HepG2 (cell line): ENCODE results near the gene DNAJC13. TPM values are rescaled to one million over a fixed set of nuclear protein-coding genes. Genes with fewer than 3 reads are reported as not detected.

ENCODE experiments used
- ATAC-seq: fragments of 200-7000 bp; cut with Tn5 transposase; 3 replicates; pipeline ENCODE4 v1.9.1; 2020; ENCODE audit warnings: mild to moderate bottlenecking, moderate library complexity
- BruUV-seq: library from RNA; stranded (reverse); fragments of 400-500 nt; replicated peaks from 2 replicates; lab custom pipeline; 2021; lab: Mats Ljungman, UMichigan
- CTCF ChIA-PET: fragments of 300-600 bp; formaldehyde crosslinking; extraction: SDS; loops from one replicate; lab custom pipeline; 2021; ENCODE audit warnings: low total read pairs, inconsistent platforms, low intra/inter-chr PET ratio; lab: Yijun Ruan, JAX
- POLR2A ChIA-PET: fragments of 350-600 bp; sonication (Branson Sonifier 250); formaldehyde crosslinking; loops from one replicate; lab custom pipeline; 2020; ENCODE audit warnings: antibody characterized with exemption, inconsistent platforms; lab: Yijun Ruan, JAX
- DNase-seq: peaks from one replicate; pipeline ENCODE4 v3.0.0-alpha.2; 2015; ENCODE audit warnings: low spot score
- FAIRE-seq: peaks from 3 replicates; lab custom pipeline; 2011; peaks lifted over from hg19 to GRCh38; lab: Jason Lieb, UNC
- H2AFZ ChIP-seq: one replicate; pipeline ENCODE4 v1.6.1; 2011; ENCODE audit warnings: low read length, inconsistent platforms
- H3K27ac ChIP-seq: fragments of 300-600 bp; 3 replicates; pipeline ENCODE4 v1.8.0; 2011; ENCODE audit warnings: mixed run types, mild to moderate bottlenecking, mixed read lengths, low read length, inconsistent platforms; ENCODE audit not compliant: insufficient read depth; ENCODE audit errors: extremely low read length
- H3K27me3 ChIP-seq, 2 experiments: fragments of 200-600 bp in 1 of 2; 2 replicates in 1 of 2; 3 replicates in 1 of 2; pipeline versions ENCODE4 v1.6.0 to v1.8.0; 2011; ENCODE audit warnings: low read length in 2 of 2, mild to moderate bottlenecking in 2 of 2, moderate library complexity in 2 of 2, inconsistent platforms in 1 of 2; ENCODE audit not compliant: insufficient read depth in 2 of 2, control insufficient read depth in 1 of 2
- H3K36me3 ChIP-seq, 2 experiments: fragments of 200-600 bp in 1 of 2; replicated peaks in 1 of 2; 2 replicates in 1 of 2; 3 replicates in 1 of 2; pipeline versions ENCODE4 v1.5.1 to v1.8.0; 2011; ENCODE audit warnings: low read length in 2 of 2, inconsistent platforms in 1 of 2; ENCODE audit not compliant: insufficient read depth in 2 of 2, control insufficient read depth in 1 of 2
- H3K4me1 ChIP-seq: 2 replicates; pipeline ENCODE4 v1.5.1; 2012; ENCODE audit warnings: low read length, inconsistent platforms; ENCODE audit not compliant: insufficient read depth
- H3K4me2 ChIP-seq: 2 replicates; pipeline ENCODE4 v1.6.0; 2011; ENCODE audit warnings: low read depth, low read length, inconsistent platforms
- H3K4me3 ChIP-seq, 3 experiments: fragments of 200-600 bp in 1 of 3; sonication (generic), shearing (Covaris generic) in 1 of 3; replicated peaks in 1 of 3; 2 replicates each; pipeline ENCODE4 v1.5.1; 2011 to 2016; ENCODE audit warnings: low read length in 3 of 3, inconsistent platforms in 2 of 3, low read depth in 2 of 3, mild to moderate bottlenecking in 2 of 3, control low read depth in 1 of 3, mixed read lengths in 1 of 3; ENCODE audit not compliant: insufficient read depth in 1 of 3
- H3K79me2 ChIP-seq: one replicate; pipeline ENCODE4 v1.6.1; 2011; ENCODE audit warnings: low read length, inconsistent platforms; ENCODE audit not compliant: insufficient read depth
- H3K9ac ChIP-seq: 2 replicates; pipeline ENCODE4 v1.6.0; 2011; ENCODE audit warnings: mild to moderate bottlenecking, low read depth, low read length, inconsistent platforms; ENCODE audit not compliant: insufficient read depth
- H3K9me3 ChIP-seq: 2 replicates; pipeline ENCODE4 v1.5.1; 2012; ENCODE audit warnings: mild to moderate bottlenecking, low read length
- H4K20me1 ChIP-seq: 2 replicates; pipeline ENCODE4 v1.6.0; 2011; ENCODE audit warnings: inconsistent platforms, mild to moderate bottlenecking, low read length, moderate library complexity; ENCODE audit not compliant: insufficient read depth
- FLYWCH1 ChIP-seq: sonication (generic); formaldehyde crosslinking; IDR thresholded peaks from 2 replicates; pipeline ENCODE4 v1.8.1; 2023; ENCODE audit warnings: mild to moderate bottlenecking, missing genetic modification reagents
- GABPB1 ChIP-seq: IDR thresholded peaks from 2 replicates; pipeline ENCODE4 v1.6.1; 2016; ENCODE audit warnings: mild to moderate bottlenecking, missing genetic modification reagents, moderate library complexity, missing compliant biosample characterization
- HCFC1 ChIP-seq: fragments of 150-350 bp; IDR thresholded peaks from 2 replicates; pipeline ENCODE4 v1.6.1; 2014; ENCODE audit warnings: low read depth, low read length
- NFYC ChIP-seq: IDR thresholded peaks from 2 replicates; pipeline ENCODE4 v1.6.1; 2016; ENCODE audit warnings: missing genetic modification reagents, missing compliant biosample characterization
- NONO ChIP-seq, 2 experiments: fragments of 450-650 bp in 1 of 2; sonication (generic) in 1 of 2; formaldehyde crosslinking in 1 of 2; IDR thresholded peaks in 1 of 2; conservative IDR thresholded peaks in 1 of 2; 2 replicates each; pipeline versions ENCODE4 v1.6.1 to v1.8.0; 2017 to 2022; ENCODE audit warnings: mild to moderate bottlenecking in 1 of 2, missing genetic modification reagents in 1 of 2, moderate library complexity in 1 of 2
- PHF5A ChIP-seq: IDR thresholded peaks from one replicate; pipeline ENCODE4 v1.6.1; 2018; ENCODE audit warnings: low read depth, missing genetic modification reagents; ENCODE audit not compliant: unreplicated experiment
- PITX1 ChIP-seq: sonication (generic); formaldehyde crosslinking; IDR thresholded peaks from 2 replicates; pipeline ENCODE4 v1.5.1; 2020; ENCODE audit warnings: mild to moderate bottlenecking, missing genetic modification reagents
- ZNF446 ChIP-seq: sonication (generic); formaldehyde crosslinking; IDR thresholded peaks from 2 replicates; pipeline ENCODE4 v1.5.0; 2020; ENCODE audit warnings: mild to moderate bottlenecking, missing genetic modification reagents
- WGBS: methylation state at CpG from one replicate; pipeline ENCODE4 v1.1.6; 2017; ENCODE audit warnings: low lambda C conversion rate; 5-methylcytosine and 5-hydroxymethylcytosine counted together
- in situ Hi-C: cut with HindIII; loops from 2 replicates; pipeline ENCODE4 v1.10.0; 2017; ENCODE audit warnings: low pct_unique_long_range_greater_than_20kb; ENCODE audit not compliant: extremely low pct_ligation_motif_present
- intact Hi-C: fragments of 100-400 bp; cut with micrococcal nuclease; formaldehyde crosslinking; loops from one replicate; pipeline ENCODE4 v1.10.0; 2022; ENCODE audit not compliant: unreplicated experiment
- polyA plus RNA-seq, 8 experiments: library from polyadenylated mRNA; depleted of rRNA in 3 of 8; stranded (reverse) in 7 of 8; unstranded in 1 of 8; fragments of >200 nt; fragmentation: Illumina TruSeq in 4 of 8; extraction: Trizol in 4 of 8; gene quantifications; 2 replicates each; pipeline versions ENCODE4 v1.2.1 to v1.2.3, GENCODE V29; 2011 to 2016; ENCODE audit warnings: low read depth in 4 of 8, missing spikeins in 1 of 8, mixed read lengths in 1 of 8; ENCODE audit not compliant: insufficient read depth in 1 of 8
- total RNA-seq, 5 experiments: library from RNA; depleted of rRNA; stranded (reverse); fragments of >200 nt; fragmentation: Illumina TruSeq; extraction: Trizol; gene quantifications; 2 replicates each; pipeline ENCODE4 v1.2.3, GENCODE V29; 2016; ENCODE audit warnings: low read depth in 1 of 5
- TF ChIP-seq, protein P1 (sequence below): sonication (generic); formaldehyde crosslinking; IDR thresholded peaks from 2 replicates; pipeline ENCODE4 v1.4.0; 2020; ENCODE audit warnings: missing genetic modification reagents
- TF ChIP-seq, protein P2 (sequence below): sonication (generic); formaldehyde crosslinking; IDR thresholded peaks from 2 replicates; pipeline ENCODE4 v1.4.0; 2020; ENCODE audit warnings: missing genetic modification reagents
- TF ChIP-seq, protein P3 (sequence below): sonication (generic); formaldehyde crosslinking; IDR thresholded peaks from 2 replicates; pipeline ENCODE4 v1.8.1; 2023; ENCODE audit warnings: mild to moderate bottlenecking, missing genetic modification reagents
- TF ChIP-seq, protein P4 (sequence below): sonication (generic); formaldehyde crosslinking; IDR thresholded peaks from 2 replicates; pipeline ENCODE4 v1.8.0; 2022; ENCODE audit warnings: missing genetic modification reagents, low read depth, mild to moderate bottlenecking, borderline replicate concordance
- TF ChIP-seq, protein P5 (sequence below): sonication (generic); formaldehyde crosslinking; IDR thresholded peaks from 2 replicates; pipeline ENCODE4 v1.5.0; 2020; ENCODE audit warnings: missing genetic modification reagents, mild to moderate bottlenecking, borderline replicate concordance

The DNAJC13 gene
- total and polyA plus RNA-seq, 2 of the 13 experiments (the other 11 are each of a cell fraction or from before 2014, with no cell fraction given): 9.1 to 26.2 TPM

DNA sequence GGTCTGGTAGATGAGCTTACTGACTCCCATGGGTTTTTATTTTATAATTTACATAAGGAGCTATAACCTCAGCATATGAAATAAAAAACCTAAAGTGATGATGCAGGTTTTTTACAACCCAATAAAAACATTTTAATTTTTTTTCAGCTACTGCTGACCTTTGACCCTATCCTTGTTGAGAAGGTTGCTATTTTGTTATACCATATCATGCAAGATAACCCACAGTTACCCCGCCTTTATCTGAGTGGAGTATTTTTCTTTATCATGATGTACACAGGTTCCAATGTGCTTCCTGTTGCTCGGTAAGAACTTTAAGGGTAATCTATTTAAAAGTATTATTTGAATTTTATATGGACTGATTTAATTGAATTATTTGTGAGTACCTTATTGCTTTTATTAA, 70.8 kb downstream of the DNAJC13 start:
- Histone ChIP-seq H3K79me2 (no peaks in the 10 kb centered on the region), H3K4me2 (no peak overlapping the region), H3K27me3 (no peaks in the 10 kb centered on the region), H3K36me3 (peaks cover 5 to 30% of the 10 kb centered on the region in 2 experiments; a peak in 4 of 5 replicates), H3K9me3 (no peaks in the 10 kb centered on the region), H2AFZ (no peak overlapping the region), H3K27ac (no peak overlapping the region), H3K4me3 (no peak overlapping the region), H3K4me1 (no peaks in the 10 kb centered on the region), H4K20me1 (no peaks in the 10 kb centered on the region), H3K9ac (no peak overlapping the region)
- in situ Hi-C loops: no loop called here
- no peak for FAIRE-seq
- ChIA-PET CTCF (no interaction called here), POLR2A (no interaction called here)
- TF ChIP-seq, protein P1, sequence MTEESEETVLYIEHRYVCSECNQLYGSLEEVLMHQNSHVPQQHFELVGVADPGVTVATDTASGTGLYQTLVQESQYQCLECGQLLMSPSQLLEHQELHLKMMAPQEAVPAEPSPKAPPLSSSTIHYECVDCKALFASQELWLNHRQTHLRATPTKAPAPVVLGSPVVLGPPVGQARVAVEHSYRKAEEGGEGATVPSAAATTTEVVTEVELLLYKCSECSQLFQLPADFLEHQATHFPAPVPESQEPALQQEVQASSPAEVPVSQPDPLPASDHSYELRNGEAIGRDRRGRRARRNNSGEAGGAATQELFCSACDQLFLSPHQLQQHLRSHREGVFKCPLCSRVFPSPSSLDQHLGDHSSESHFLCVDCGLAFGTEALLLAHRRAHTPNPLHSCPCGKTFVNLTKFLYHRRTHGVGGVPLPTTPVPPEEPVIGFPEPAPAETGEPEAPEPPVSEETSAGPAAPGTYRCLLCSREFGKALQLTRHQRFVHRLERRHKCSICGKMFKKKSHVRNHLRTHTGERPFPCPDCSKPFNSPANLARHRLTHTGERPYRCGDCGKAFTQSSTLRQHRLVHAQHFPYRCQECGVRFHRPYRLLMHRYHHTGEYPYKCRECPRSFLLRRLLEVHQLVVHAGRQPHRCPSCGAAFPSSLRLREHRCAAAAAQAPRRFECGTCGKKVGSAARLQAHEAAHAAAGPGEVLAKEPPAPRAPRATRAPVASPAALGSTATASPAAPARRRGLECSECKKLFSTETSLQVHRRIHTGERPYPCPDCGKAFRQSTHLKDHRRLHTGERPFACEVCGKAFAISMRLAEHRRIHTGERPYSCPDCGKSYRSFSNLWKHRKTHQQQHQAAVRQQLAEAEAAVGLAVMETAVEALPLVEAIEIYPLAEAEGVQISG: no peak
- TF ChIP-seq ZNF446 (CRISPR knock-in tag) (no peak), HCFC1 (no peak), NONO (IDR thresholded peaks at IDR 0.05) (no peak), NONO (CRISPR knock-in tag; conservative IDR thresholded peaks at IDR 0.05) (no peak), PITX1 (no peak), FLYWCH1 (CRISPR knock-in tag) (no peak), NFYC (CRISPR knock-in tag) (no peak), GABPB1 (CRISPR knock-in tag) (no peak), PHF5A (CRISPR knock-in tag) (no peak)
- TF ChIP-seq, protein P2, sequence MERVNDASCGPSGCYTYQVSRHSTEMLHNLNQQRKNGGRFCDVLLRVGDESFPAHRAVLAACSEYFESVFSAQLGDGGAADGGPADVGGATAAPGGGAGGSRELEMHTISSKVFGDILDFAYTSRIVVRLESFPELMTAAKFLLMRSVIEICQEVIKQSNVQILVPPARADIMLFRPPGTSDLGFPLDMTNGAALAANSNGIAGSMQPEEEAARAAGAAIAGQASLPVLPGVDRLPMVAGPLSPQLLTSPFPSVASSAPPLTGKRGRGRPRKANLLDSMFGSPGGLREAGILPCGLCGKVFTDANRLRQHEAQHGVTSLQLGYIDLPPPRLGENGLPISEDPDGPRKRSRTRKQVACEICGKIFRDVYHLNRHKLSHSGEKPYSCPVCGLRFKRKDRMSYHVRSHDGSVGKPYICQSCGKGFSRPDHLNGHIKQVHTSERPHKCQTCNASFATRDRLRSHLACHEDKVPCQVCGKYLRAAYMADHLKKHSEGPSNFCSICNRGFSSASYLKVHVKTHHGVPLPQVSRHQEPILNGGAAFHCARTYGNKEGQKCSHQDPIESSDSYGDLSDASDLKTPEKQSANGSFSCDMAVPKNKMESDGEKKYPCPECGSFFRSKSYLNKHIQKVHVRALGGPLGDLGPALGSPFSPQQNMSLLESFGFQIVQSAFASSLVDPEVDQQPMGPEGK: no peak
- TF ChIP-seq, protein P3, sequence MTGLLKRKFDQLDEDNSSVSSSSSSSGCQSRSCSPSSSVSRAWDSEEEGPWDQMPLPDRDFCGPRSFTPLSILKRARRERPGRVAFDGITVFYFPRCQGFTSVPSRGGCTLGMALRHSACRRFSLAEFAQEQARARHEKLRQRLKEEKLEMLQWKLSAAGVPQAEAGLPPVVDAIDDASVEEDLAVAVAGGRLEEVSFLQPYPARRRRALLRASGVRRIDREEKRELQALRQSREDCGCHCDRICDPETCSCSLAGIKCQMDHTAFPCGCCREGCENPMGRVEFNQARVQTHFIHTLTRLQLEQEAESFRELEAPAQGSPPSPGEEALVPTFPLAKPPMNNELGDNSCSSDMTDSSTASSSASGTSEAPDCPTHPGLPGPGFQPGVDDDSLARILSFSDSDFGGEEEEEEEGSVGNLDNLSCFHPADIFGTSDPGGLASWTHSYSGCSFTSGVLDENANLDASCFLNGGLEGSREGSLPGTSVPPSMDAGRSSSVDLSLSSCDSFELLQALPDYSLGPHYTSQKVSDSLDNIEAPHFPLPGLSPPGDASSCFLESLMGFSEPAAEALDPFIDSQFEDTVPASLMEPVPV (CRISPR knock-in tag): no peak
- TF ChIP-seq, protein P4, sequence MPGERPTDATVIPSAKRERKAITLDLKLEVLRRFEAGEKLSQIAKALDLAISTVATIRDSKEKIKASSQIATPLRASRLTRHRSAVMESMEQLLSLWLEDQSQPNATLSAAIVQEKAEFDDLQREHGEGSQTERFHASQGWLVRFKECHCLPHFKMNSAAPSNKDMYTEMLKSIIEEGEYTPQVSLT: no peak
- TF ChIP-seq, protein P5, sequence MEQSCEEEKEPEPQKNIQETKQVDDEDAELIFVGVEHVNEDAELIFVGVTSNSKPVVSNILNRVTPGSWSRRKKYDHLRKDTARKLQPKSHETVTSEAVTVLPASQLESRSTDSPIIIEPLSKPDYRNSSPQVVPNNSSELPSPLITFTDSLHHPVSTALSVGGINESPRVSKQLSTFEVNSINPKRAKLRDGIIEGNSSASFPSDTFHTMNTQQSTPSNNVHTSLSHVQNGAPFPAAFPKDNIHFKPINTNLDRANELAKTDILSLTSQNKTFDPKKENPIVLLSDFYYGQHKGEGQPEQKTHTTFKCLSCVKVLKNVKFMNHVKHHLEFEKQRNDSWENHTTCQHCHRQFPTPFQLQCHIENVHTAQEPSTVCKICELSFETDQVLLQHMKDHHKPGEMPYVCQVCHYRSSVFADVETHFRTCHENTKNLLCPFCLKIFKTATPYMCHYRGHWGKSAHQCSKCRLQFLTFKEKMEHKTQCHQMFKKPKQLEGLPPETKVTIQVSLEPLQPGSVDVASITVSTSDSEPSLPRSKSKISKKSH (CRISPR knock-in tag): no peak
- no peak for ATAC-seq
- intact Hi-C loops: no loop called here
- 99% methylated on average over 2 of the region's 2 CpGs for WGBS
- no peak for DNase-seq
- BruUV-seq: no TSS peak
